SK-N-SH (cell line): Measurements from ENCODE around the gene LPCAT3. TPM values are rescaled to one million over a fixed set of nuclear protein-coding genes. Genes with fewer than 3 reads are reported as not detected.

Experiments used
- CTCF ChIA-PET: fragments of 300-600, 350-600 bp; formaldehyde crosslinking; extraction: SDS; loops from one replicate; lab custom pipeline; 2021; lab: Yijun Ruan, JAX
- POLR2A ChIA-PET: fragments of 350-600 bp; sonication (Branson Sonifier 250); formaldehyde crosslinking; extraction: SDS; loops from one replicate; lab custom pipeline; 2020; ENCODE audit warnings: antibody characterized with exemption, inconsistent platforms; lab: Yijun Ruan, JAX
- DNase-seq: peaks from one replicate; pipeline ENCODE4 v3.0.0; 2012
- H2AFZ ChIP-seq: fragments of 200-600 bp; sonication (generic); 2 replicates; pipeline ENCODE4 v1.8.1; 2016; ENCODE audit warnings: antibody characterized with exemption, mild to moderate bottlenecking, low read depth
- H3F3A ChIP-seq: fragments of 200-600 bp; sonication (generic); replicated peaks from 2 replicates; pipeline ENCODE3; 2016; ENCODE audit warnings: antibody characterized with exemption, mild to moderate bottlenecking; ENCODE audit not compliant: insufficient read depth
- H3K27ac ChIP-seq, 2 experiments: fragments of 200-500 bp in 1 of 2; fragments of 200-600 bp in 1 of 2; sonication (Bioruptor generic) in 1 of 2; sonication (generic), shearing (Covaris generic) in 1 of 2; 2 replicates each; pipeline versions ENCODE4 v1.5.1 to v1.6.1; 2014 to 2016; ENCODE audit warnings: low read depth in 2 of 2, inconsistent platforms in 1 of 2, low read length in 1 of 2, mild to moderate bottlenecking in 1 of 2, mixed read lengths in 1 of 2
- H3K27me3 ChIP-seq: fragments of 200-600 bp; sonication (generic), shearing (Covaris generic); 2 replicates; pipeline ENCODE4 v1.6.1; 2016; ENCODE audit warnings: mixed run types; ENCODE audit not compliant: insufficient read depth
- H3K36me3 ChIP-seq, 2 experiments: fragments of 200-500 bp in 1 of 2; fragments of 200-600 bp in 1 of 2; sonication (Bioruptor generic) in 1 of 2; sonication (generic) in 1 of 2; replicated peaks in 1 of 2; 2 replicates each; pipeline versions ENCODE3 to v1.5.1; 2014 to 2016; ENCODE audit warnings: low read length in 1 of 2, mild to moderate bottlenecking in 1 of 2; ENCODE audit not compliant: insufficient read depth in 2 of 2, control insufficient read depth in 1 of 2
- H3K4me1 ChIP-seq, 2 experiments: fragments of 200-500 bp in 1 of 2; fragments of 200-600 bp in 1 of 2; sonication (Bioruptor generic) in 1 of 2; sonication (generic), shearing (Covaris generic) in 1 of 2; 2 replicates each; pipeline versions ENCODE4 v1.5.1 to v1.6.1; 2014 to 2016; ENCODE audit warnings: low read depth in 1 of 2, low read length in 1 of 2, mixed run types in 1 of 2; ENCODE audit not compliant: insufficient read depth in 2 of 2, control insufficient read depth in 1 of 2
- H3K4me2 ChIP-seq: fragments of 200-600 bp; sonication (generic), shearing (Covaris generic); 2 replicates; pipeline ENCODE4 v1.6.1; 2017; ENCODE audit warnings: mixed run types
- H3K4me3 ChIP-seq, 2 experiments: fragments of 200-500 bp in 1 of 2; fragments of 200-600 bp in 1 of 2; sonication (Bioruptor generic) in 1 of 2; sonication (generic), shearing (Covaris generic) in 1 of 2; 2 replicates each; pipeline versions ENCODE4 v1.5.1 to v1.8.1; 2014 to 2016; ENCODE audit warnings: low read depth in 2 of 2, inconsistent platforms in 1 of 2, low read length in 1 of 2, mild to moderate bottlenecking in 1 of 2, mixed read lengths in 1 of 2, moderate library complexity in 1 of 2
- H3K79me2 ChIP-seq: fragments of 200-600 bp; sonication (generic); 2 replicates; pipeline ENCODE4 v1.8.1; 2017; ENCODE audit warnings: mild to moderate bottlenecking; ENCODE audit not compliant: insufficient read depth
- H3K9ac ChIP-seq: fragments of 200-600 bp; sonication (generic); 2 replicates; pipeline ENCODE4 v1.6.1; 2017; ENCODE audit warnings: mixed run types
- H3K9me2 ChIP-seq: fragments of 200-600 bp; sonication (generic); 2 replicates; pipeline ENCODE4 v1.6.1; 2017; ENCODE audit warnings: mixed run types
- H3K9me3 ChIP-seq: fragments of 200-600 bp; sonication (generic); 2 replicates; pipeline ENCODE4 v1.6.1; 2017; ENCODE audit warnings: mixed run types, mild to moderate bottlenecking, moderate library complexity
- H4K20me1 ChIP-seq: fragments of 200-600 bp; sonication (generic); 2 replicates; pipeline ENCODE4 v1.6.1; 2017; ENCODE audit warnings: mild to moderate bottlenecking, mixed run types; ENCODE audit not compliant: insufficient read depth
- CHD2 ChIP-seq: fragments of 150-350 bp; IDR thresholded peaks from 2 replicates; pipeline ENCODE4 v1.6.1; 2018; ENCODE audit warnings: low read length; ENCODE audit not compliant: partially characterized antibody
- GATA2 ChIP-seq: sonication (generic); formaldehyde crosslinking; IDR thresholded peaks from 2 replicates; pipeline ENCODE4 v1.5.0; 2020; ENCODE audit warnings: mild to moderate bottlenecking, missing genetic modification reagents
- JUND ChIP-seq: IDR thresholded peaks from 2 replicates; pipeline ENCODE4 v1.4.0; 2012
- MAX ChIP-seq: IDR thresholded peaks from 2 replicates; pipeline ENCODE4 v1.4.0; 2012; ENCODE audit warnings: low read depth
- TCF12 ChIP-seq: IDR thresholded peaks from 2 replicates; pipeline ENCODE4 v1.4.0; 2012
- TEAD4 ChIP-seq: IDR thresholded peaks from 2 replicates; pipeline ENCODE4 v1.4.0; 2012; ENCODE audit warnings: mild to moderate bottlenecking, borderline replicate concordance; ENCODE audit not compliant: insufficient read depth
- USF1 ChIP-seq: IDR thresholded peaks from 2 replicates; pipeline ENCODE4 v1.4.0; 2012; ENCODE audit warnings: low read depth, borderline replicate concordance
- WGBS: methylation state at CpG from one replicate; pipeline ENCODE4 v1.1.6; 2017; ENCODE audit warnings: low lambda C conversion rate; 5-methylcytosine and 5-hydroxymethylcytosine counted together
- polyA plus RNA-seq, 3 experiments: library from polyadenylated mRNA; depleted of rRNA; stranded (reverse); fragments of >200 nt; gene quantifications; 2 replicates each; pipeline ENCODE4 v1.2.3, GENCODE V29; 2012
- TF ChIP-seq, protein P1 (sequence below): IDR thresholded peaks from 2 replicates; pipeline ENCODE4; 2012

LPCAT3 gene
- polyA plus RNA-seq, 1 of the 3 experiments (the other 2 are of a cell fraction) = 23.8 TPM

DNA sequence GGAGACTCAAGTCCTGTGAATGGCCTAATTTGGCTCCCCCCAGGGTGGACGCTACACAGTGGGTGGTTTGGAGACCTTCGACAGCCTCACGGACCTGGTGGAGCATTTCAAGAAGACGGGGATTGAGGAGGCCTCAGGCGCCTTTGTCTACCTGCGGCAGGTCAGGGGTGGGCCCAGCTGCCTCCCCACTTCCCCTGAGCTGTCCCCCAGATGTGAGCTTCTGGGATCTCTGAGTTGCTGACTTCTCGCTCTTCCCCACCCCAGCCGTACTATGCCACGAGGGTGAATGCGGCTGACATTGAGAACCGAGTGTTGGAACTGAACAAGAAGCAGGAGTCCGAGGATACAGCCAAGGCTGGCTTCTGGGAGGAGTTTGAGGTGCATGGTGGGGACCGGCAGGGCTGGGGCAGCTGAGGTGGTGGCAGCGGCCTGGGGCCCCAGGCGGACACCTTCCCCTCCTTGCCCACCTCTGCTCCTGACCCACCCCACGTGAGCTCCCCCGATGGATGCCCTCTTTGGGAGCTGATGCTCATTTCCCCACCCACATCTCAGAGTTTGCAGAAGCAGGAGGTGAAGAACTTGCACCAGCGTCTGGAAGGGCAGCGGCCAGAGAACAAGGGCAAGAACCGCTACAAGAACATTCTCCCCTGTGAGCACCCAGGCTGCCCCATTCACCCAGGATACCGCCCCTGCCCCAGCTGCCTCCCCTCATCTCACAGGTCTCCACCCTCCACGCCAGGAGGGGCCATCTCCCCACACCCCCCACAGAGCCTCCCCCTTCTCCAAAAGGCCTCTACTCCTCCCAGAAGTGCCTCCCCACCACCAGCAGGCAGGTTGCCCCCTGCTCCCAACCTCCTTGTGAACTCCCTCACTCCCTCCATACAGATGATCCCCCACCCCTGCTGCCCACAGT, 62.9 kb downstream of the LPCAT3 start:
- no peaks in the 10 kb centered on the region for H3K4me1 ChIP-seq
- no peaks in the 10 kb centered on the region for H3K9me2 ChIP-seq
- CTCF ChIA-PET = interaction anchor here (1.6 to 2.4 kb wide), 4 partner anchors 9 to 31 kb away, joined by 4 to 15 read pairs (median 4); no protein-coding TSS in a partner anchor
- H3K27me3 ChIP-seq = no peaks in the 10 kb centered on the region
- no peak overlapping the region for H3K27ac ChIP-seq
- no peak overlapping the region for H3K4me3 ChIP-seq
- peak; percentile 21 for DNase-seq
- H3K4me2 ChIP-seq = no peak overlapping the region
- H3F3A ChIP-seq = no peaks in the 10 kb centered on the region
- H3K79me2 ChIP-seq = no peaks in the 10 kb centered on the region
- H4K20me1 ChIP-seq = no peaks in the 10 kb centered on the region
- H2AFZ ChIP-seq = no peak overlapping the region
- H3K36me3 ChIP-seq = no peaks in the 10 kb centered on the region
- POLR2A ChIA-PET = no interaction called here
- H3K9me3 ChIP-seq = no peaks in the 10 kb centered on the region
- H3K9ac ChIP-seq = no peak overlapping the region
- no peak for TF ChIP-seq CHD2
- no peak for TF ChIP-seq JUND
- TF ChIP-seq, all 33 proteins: peak for 0
- 80% methylated on average over 16 of the region's 22 CpGs for WGBS

- no peaks in the 10 kb centered on the region for H3K4me1 ChIP-seq
- H3F3A ChIP-seq = no peaks in the 10 kb centered on the region
- H3K36me3 ChIP-seq = no peaks in the 10 kb centered on the region
- ChIA-PET POLR2A (no interaction called here), CTCF (interaction anchor here (2.0 to 2.4 kb wide), 2 partner anchors 10 to 30 kb away, joined by 4 to 15 read pairs; no protein-coding TSS in a partner anchor)
- peak; percentile 24 for DNase-seq
- no peak overlapping the region for H3K27ac ChIP-seq
- H3K9me2 ChIP-seq = no peaks in the 10 kb centered on the region
- 88% methylated on average over 16 of the region's 21 CpGs for WGBS
- no peak overlapping the region for H3K9ac ChIP-seq
- no peak for TF ChIP-seq MAX
- TF ChIP-seq USF1 = no peak
- TF ChIP-seq, protein P1, sequence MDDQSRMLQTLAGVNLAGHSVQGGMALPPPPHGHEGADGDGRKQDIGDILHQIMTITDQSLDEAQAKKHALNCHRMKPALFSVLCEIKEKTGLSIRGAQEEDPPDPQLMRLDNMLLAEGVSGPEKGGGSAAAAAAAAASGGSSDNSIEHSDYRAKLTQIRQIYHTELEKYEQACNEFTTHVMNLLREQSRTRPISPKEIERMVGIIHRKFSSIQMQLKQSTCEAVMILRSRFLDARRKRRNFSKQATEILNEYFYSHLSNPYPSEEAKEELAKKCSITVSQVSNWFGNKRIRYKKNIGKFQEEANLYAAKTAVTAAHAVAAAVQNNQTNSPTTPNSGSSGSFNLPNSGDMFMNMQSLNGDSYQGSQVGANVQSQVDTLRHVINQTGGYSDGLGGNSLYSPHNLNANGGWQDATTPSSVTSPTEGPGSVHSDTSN = no peak
- TF ChIP-seq TCF12 = no peak
- no peak for TF ChIP-seq TEAD4
- no peak for TF ChIP-seq GATA2 (CRISPR knock-in tag)
- H3K79me2 ChIP-seq = no peaks in the 10 kb centered on the region
- no peaks in the 10 kb centered on the region for H3K9me3 ChIP-seq
- H3K4me2 ChIP-seq = no peak overlapping the region
- no peaks in the 10 kb centered on the region for H4K20me1 ChIP-seq
- H3K4me3 ChIP-seq = no peak overlapping the region
- H3K27me3 ChIP-seq = no peaks in the 10 kb centered on the region
- H2AFZ ChIP-seq = no peak overlapping the region
Observed at GRCh38 chr12:6954316-6955107, 63.8 kb downstream of the LPCAT3 start.
